Dermis microvascular lymphatic vessel endothelial cell (primary cell): ENCODE measurements around the gene GRIK4. TPM values are rescaled to one million over a fixed set of nuclear protein-coding genes. Genes with fewer than 3 reads are reported as not detected.
"Not testable (repeated sequence)": the region's sequence is repeated elsewhere in the genome, so short reads cannot be mapped to it uniquely, and the experiment has no call there.

Experiments used
- DNase-seq, 2 donors: peaks; one replicate each; pipeline versions ENCODE4 v3.0.0 to v3.0.0-alpha.2; 2010; ENCODE audit warnings: low read depth in 2 of 2
- total RNA-seq: library from RNA; depleted of rRNA; stranded (reverse); fragments of >200 nt; gene quantifications from 2 replicates; pipeline ENCODE4 v1.2.1, GENCODE V29; 2014

Gene GRIK4
- total RNA-seq, 1 donor from 2014 or later: not detected

- no peak for DNase-seq
Observed at GRCh38 chr11:120775986-120776951, 264.7 kb downstream of the GRIK4 start.

DNA sequence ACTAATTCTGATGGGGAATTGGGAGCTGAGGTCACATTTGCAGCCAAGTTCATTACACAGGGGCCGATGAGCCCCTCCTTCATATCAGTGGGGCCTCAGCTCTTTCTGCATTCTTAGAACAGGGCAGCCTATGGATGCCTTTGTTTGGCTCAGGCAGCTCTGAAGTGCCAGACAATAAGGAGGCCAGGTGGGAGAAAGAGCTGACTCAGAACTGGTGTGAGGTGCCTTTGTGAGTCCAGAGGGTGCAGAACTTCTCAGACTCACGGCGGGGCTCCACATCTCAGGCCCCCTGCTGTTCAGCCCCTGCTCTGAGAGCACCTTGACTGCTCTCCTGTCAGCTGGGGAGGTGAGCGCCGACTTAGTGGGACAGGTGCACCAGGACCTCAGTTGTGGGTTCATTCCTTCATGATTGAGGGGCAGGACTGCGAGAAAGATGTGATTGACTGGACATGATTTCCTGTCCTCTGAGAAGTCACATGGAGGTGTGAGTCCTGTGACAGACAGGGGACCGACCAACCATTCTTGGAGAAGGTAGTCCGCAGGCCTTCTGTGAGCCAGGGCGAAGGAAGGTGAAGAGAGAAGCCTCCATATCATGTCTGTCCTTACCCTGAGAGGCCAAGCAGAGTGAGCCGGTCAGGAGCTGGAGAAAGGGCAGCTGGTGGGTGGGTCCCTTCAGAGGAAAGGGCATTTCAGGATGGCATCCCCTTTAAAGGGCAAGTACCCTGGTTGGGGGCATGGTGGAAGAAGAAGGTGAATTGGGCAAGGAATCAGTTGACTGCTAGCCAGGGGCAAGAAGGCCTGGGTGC lies 267.3 kb downstream of the GRIK4 start:
- DNase-seq: no peak

GRCh38 chr11:120780239-120780638 lies 268.7 kb downstream of the GRIK4 start:
- peak; percentile 11 to 80 for DNase-seq

DNA sequence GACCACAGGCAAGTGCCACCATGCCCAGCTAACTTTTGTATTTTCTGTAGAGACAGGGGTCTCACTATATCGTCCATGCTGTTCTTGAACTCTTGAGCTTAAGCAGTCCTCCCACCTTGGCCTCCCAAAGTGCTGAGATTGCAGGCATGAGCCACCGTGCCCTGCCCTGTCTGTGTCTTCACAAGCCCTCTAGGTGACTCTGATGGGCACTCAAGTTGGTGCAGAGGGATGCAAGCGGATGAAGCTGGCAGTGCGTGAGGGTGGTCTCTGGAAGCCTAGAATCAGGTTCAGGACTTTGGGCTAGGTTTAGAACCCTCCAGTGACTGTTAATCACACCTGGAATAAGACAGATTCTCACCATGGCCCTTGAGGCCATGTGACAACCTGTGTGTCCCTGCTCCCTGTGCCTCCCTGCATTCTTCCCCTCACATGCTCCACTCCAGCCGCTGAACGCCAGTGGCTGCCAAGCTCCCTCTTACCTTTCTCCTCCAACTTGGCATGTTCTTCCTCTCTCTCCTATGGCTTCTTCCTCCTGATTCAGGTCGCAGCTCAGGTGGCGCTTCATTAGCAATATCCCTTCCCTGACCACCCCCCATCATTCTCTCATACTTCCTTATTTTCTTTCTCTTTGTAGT lies 270.1 kb downstream of the GRIK4 start:
- no peak for DNase-seq

- DNase-seq: no peak
Observed at GRCh38 chr11:120784566-120785251, 273.2 kb downstream of the GRIK4 start.

GRCh38 chr11:120785576-120785975 lies 274.0 kb downstream of the GRIK4 start:
- DNase-seq: no peak

DNA sequence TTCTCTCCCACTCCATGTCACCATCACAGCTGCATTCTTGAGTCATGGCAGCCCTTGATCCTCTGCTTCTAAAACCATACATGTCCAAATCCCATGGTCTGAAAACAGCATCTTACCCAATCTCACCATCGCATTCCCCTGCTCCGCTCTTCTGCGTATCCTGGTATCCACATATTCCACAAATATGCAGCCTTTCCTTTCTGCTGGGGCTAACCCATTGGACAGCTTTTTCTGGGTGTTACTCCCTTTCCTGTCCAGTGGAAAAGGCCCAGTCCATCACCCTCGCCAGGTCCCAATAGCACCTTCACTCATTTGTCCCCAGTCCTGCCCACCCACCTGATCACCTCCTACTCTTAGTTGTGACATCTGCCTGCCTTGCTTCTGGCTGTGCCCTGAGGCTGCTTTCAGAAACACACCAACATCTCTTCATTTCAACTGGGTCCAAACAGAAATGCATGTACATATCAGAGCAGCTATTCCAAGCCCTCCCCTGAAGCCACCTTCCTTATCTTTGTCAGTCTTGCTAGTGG lies 274.7 kb downstream of the GRIK4 start:
- DNase-seq: no peak

DNA sequence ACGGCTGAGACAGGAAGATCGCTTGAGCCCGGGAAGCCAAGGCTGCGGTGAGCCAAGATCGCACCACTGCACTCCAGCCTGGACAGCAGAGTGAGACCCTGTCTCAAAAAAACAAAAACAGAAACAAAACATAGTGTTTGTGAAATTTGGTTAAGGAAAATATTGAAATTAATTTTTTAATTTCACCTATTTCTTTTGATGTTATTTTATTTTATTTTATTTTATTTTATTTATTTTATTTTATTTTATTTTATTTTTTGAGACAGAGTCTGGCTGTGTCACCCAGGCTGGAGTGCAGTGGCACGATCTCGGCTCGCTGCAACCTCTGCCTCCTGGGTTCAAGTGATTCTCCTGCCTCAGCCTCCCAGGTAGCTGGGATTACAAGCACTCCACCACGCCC lies 275.7 kb downstream of the GRIK4 start:
- not testable (repeated sequence) for DNase-seq

DNA sequence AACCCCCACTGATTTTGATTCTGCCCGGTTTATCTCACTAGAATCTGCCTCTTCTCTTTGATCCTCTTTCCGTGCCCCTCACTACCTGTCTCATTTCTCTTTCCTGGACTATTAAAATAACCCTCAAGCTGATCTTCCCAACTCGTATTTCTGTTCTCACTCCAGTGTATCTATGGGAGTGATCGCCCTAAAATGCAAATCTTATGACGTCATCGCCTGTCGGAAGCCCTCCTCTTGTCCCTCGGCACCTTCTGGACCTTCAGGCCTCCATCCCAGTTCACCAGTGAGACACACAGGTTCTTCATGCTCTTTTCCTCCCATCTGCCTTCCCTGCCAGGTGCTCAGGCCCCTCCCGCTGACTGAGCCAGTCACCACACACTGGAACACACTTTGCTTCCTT lies 277.8 kb downstream of the GRIK4 start:
- no peak for DNase-seq

GRCh38 chr11:120792306-120792705 lies 280.8 kb downstream of the GRIK4 start:
- no peak for DNase-seq

DNA sequence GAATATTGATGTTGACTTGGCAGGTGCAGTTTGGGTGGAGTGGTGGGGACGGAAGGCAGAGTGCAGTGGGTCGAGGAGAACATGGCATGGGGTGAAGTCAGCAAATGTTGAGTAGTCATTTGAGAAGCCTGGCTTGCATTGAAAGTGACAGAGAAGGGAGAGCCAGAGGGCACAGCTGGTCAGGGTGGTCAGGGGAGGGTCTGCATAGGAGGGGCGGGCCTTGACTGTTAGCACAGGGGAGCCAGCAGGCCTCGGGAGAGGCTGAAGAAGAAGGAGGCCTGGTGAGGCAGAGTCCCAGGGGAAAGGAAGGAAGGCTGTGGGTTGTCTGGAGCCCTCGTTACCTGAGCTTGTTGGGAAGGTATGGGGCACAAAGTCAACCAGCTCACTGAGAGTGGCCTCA lies 281.6 kb downstream of the GRIK4 start:
- no peak for DNase-seq

GRCh38 chr11:120793806-120794479 lies 282.4 kb downstream of the GRIK4 start:
- DNase-seq: no peak

GRCh38 chr11:120794748-120795147 lies 283.2 kb downstream of the GRIK4 start:
- no peak for DNase-seq

DNA sequence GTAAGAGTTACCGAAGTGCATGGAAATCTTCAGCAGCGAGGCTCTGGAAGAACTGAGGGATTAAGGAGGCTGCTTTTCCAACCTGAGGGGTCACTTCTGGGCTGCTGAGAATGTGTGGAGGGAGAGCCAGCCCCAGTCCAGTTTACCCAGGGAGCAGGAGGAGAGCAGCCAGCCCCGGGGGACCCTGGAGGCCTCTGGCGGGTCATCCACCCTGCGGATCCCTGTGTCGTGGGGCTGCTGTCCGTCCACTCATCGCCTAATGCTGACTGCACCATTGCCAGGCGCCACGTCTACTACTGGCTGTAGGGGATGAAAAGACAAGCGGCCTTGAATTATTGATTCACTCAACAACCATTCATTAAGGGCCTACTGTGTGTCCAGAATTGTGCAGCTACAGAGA lies 283.6 kb downstream of the GRIK4 start:
- DNase-seq: no peak

DNA sequence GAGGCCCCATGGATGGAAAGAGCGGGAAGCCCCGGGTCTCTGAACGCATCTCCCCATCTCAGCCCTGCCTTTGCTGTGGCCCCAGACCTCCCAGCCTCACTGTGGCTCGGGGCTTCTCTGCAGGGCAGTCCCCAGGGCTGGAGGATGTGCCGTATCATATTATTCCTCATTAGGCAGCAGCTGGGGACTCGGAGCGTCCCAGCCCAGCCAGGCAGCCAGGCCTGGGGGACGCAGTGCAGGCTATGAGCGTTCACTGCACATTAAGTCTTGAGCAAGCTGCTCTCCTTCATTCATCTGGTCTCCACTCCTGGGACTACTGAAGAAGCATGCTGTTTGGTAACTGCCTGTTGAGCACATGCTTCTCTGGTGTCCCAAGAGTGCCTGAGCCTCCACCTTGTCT lies 285.6 kb downstream of the GRIK4 start:
- DNase-seq: no peak

DNA sequence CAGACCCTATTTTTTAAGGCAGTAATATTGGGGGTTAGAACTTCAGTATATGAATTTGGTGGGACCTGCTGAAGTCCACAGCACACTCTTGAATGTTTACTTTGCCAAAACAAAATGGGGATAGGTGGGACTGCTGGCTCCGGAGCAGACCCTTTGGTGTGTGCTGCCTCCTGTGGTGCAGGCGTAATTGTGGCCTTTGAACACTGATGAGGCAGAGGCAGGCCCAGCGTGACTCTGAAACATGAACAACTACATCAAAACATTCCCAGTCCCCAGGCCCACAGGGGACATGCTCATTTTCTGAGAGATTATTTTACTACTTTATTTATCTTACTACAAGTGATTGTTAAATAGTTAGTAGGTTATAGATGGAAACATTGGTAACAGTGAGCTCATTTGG lies 287.3 kb downstream of the GRIK4 start:
- DNase-seq: no peak

DNA sequence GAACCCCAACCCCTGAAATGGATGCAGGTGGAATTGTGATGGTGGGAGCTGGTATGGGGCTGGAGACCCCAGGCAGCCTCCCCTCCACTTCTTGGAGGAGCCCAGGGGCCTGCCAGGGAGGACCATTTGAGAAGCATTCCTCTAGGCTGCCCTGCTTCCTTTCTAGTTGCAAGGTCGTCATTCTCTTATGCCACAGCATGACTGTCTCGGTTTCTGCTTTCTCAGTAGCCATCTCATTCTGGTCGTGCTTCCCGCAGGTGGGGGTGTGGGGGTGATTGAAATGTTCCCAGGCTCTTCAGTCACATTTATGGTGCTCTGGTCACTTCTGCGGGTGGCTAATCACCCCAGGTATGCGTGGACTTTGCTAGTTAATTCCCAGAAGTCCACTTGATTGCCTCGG lies 288.7 kb downstream of the GRIK4 start:
- DNase-seq: no peak

DNA sequence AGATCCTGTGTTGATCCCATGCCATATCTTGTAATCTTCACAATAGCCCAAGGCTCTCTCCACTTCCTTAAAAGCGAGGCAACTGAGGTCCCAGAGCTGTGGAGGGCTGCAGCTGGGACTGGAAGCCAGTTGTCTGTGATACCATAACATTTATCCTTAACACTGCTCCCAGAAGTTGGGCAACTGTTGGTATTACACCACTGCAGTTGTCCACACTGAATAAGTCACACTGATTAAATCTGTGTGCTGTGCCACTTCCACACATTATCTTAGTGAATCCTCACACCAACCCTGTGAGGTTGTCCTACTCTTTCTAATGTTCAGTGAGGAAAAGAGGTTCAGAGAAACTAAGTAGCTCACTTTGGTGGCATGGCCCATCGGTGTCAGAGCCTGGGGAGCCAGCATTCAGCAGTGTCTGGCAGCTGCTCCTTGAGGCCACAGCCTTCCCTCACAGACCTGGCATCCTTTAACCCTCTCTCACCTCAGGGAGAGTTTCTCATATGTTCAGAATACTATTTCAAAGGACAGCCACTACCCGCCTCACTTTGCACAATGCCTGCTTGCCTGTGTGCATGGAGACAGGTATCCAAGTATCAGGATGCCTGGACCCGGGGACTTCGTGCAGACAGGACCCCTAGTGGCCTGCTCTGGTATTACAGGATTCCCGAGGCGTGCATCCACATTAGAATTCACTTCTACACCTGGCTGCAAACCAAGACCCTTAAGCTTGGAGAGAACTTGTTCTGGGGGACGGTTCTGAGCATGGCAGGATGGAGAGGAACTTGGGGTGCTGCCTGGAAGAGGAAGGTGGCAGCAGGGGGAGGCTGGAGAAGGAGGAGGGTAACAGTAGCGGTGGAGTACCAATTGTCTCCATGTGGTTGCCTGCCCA lies 290.5 kb downstream of the GRIK4 start:
- peak; percentile 35 to 64 for DNase-seq

- no peak for DNase-seq
Observed at GRCh38 chr11:120805960-120806555, 294.5 kb downstream of the GRIK4 start.
